Progenitor cell of endocrine pancreas (in vitro differentiated cells): ENCODE results near the gene PRTFDC1. TPM values are rescaled to one million over a fixed set of nuclear protein-coding genes. Genes with fewer than 3 reads are reported as not detected.

ENCODE experiments used
- DNase-seq: peaks from one replicate; pipeline ENCODE4 v3.0.0; 2021; ENCODE audit warnings: low spot score; ENCODE audit not compliant: unreplicated experiment
- H3K27ac Mint-ChIP-seq: 2 replicates; pipeline ENCODE4 v1.8.0; 2021; ENCODE audit warnings: mild to moderate bottlenecking, moderate library complexity, mixed read lengths
- H3K27me3 Mint-ChIP-seq: 2 replicates; pipeline ENCODE4 v1.8.0; 2021; ENCODE audit warnings: mixed read lengths
- H3K36me3 Mint-ChIP-seq: 2 replicates; pipeline ENCODE4 v1.8.0; 2022; ENCODE audit warnings: mixed read lengths; ENCODE audit not compliant: insufficient read depth
- H3K4me1 Mint-ChIP-seq: 2 replicates; pipeline ENCODE4 v1.8.0; 2021; ENCODE audit warnings: low read depth, mixed read lengths
- H3K4me3 Mint-ChIP-seq: 2 replicates; pipeline ENCODE4 v1.8.0; 2021; ENCODE audit warnings: low read depth, mild to moderate bottlenecking, moderate library complexity, mixed read lengths
- H3K9me3 Mint-ChIP-seq: 2 replicates; pipeline ENCODE4 v1.8.0; 2021; ENCODE audit warnings: low read depth, mixed read lengths
- long read RNA-seq: library from polyadenylated mRNA; unstranded; transcript quantifications from one replicate; pipeline ENCODE4 v2.0.0, GENCODE V29; 2020
- total RNA-seq: library from RNA; stranded (reverse); gene quantifications from 2 replicates; pipeline ENCODE4 v1.2.1, GENCODE V29; 2021
- TF ChIP-seq, protein P1 (sequence below): fragments of 200-600 bp; sonication (generic); IDR thresholded peaks from one replicate; pipeline ENCODE4 v1.5.0; 2021; ENCODE audit warnings: antibody characterized with exemption, mild to moderate bottlenecking; ENCODE audit not compliant: unreplicated experiment

PRTFDC1 gene, protein sequence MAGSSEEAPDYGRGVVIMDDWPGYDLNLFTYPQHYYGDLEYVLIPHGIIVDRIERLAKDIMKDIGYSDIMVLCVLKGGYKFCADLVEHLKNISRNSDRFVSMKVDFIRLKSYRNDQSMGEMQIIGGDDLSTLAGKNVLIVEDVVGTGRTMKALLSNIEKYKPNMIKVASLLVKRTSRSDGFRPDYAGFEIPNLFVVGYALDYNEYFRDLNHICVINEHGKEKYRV
- 35.4 and 39.4 TPM in 2 replicates for total RNA-seq
- long read RNA-seq, transcript PRTFDC1-201 (9 exons, 1,944 nt): major isoform, 5 of 28 reads
- long read RNA-seq, partial matches to known transcripts: 5 of 28 reads
- long read RNA-seq, other reads (novel, unspliced or antisense): 16 of 28 reads

DNA sequence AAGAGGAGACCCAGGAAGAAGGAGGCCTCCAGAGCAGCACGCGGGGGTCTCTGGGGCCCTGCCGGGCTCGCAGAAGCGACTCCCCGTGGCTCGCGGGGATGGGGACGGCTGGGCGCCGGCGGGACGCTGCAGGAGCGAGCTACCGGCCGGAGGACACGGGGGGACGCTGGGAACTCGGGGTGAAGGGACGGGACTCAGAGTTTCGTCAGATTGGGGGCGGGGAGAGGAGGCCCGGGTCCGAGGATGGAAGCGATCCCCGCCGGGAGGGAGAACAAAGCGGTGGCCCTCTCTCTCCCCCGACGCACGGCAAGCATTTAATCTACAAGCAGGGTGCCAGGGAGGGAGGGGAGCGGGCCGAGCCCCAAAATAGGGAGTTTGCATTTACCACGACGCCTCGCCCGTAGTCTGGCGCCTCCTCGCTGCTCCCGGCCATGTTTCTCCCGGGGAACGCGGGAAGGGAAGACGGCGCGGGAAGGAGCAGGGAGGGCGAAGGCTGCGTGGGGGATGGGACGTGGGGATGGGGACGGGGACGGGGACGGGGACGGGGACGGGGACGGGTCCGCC is at the start of gene PRTFDC1:
Gene PRTFDC1 (minus strand): TSS at position 464 of the 564 bp plus-strand sequence. CDS start 31 bp downstream, at position 433.
- H3K27ac Mint-ChIP-seq: peak within 1 kb of the TSS; percentile 92
- no peaks in the 10 kb centered on the region for H3K36me3 Mint-ChIP-seq
- TF ChIP-seq, protein P1, sequence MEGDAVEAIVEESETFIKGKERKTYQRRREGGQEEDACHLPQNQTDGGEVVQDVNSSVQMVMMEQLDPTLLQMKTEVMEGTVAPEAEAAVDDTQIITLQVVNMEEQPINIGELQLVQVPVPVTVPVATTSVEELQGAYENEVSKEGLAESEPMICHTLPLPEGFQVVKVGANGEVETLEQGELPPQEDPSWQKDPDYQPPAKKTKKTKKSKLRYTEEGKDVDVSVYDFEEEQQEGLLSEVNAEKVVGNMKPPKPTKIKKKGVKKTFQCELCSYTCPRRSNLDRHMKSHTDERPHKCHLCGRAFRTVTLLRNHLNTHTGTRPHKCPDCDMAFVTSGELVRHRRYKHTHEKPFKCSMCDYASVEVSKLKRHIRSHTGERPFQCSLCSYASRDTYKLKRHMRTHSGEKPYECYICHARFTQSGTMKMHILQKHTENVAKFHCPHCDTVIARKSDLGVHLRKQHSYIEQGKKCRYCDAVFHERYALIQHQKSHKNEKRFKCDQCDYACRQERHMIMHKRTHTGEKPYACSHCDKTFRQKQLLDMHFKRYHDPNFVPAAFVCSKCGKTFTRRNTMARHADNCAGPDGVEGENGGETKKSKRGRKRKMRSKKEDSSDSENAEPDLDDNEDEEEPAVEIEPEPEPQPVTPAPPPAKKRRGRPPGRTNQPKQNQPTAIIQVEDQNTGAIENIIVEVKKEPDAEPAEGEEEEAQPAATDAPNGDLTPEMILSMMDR: no peak
- H3K9me3 Mint-ChIP-seq: no peaks in the 10 kb centered on the region
- H3K4me1 Mint-ChIP-seq: peaks cover 18% of the 10 kb centered on the region
- DNase-seq: no peak
- peak within 1 kb of the TSS; percentile 86 for H3K4me3 Mint-ChIP-seq
- H3K27me3 Mint-ChIP-seq: no peaks in the 10 kb centered on the region

GRCh38 chr10:24998044-24998443 is 45.6 kb upstream of the PRTFDC1 start:
- Mint-ChIP-seq H3K9me3 (peaks cover 21% of the 10 kb centered on the region), H3K27ac (no peak overlapping the region), H3K27me3 (peaks cover 4% of the 10 kb centered on the region), H3K4me3 (no peak overlapping the region), H3K4me1 (peaks cover 1% of the 10 kb centered on the region), H3K36me3 (no peaks in the 10 kb centered on the region)
- TF ChIP-seq, protein P1: no peak
- DNase-seq: no peak

- H3K9me3 Mint-ChIP-seq: peaks cover 5% of the 10 kb centered on the region
- H3K27ac Mint-ChIP-seq: no peak overlapping the region
- peaks cover 2% of the 10 kb centered on the region for H3K27me3 Mint-ChIP-seq
- H3K36me3 Mint-ChIP-seq: no peaks in the 10 kb centered on the region
- TF ChIP-seq, protein P1: no peak
- peaks cover 1% of the 10 kb centered on the region for H3K4me1 Mint-ChIP-seq
- no peak overlapping the region for H3K4me3 Mint-ChIP-seq
- no peak for DNase-seq
These were observed 42.7 kb upstream of the PRTFDC1 start for GRCh38 chr10:24995072-24995471.

- Mint-ChIP-seq H3K36me3 (no peaks in the 10 kb centered on the region), H3K4me3 (no peak overlapping the region), H3K27ac (no peak overlapping the region), H3K4me1 (peaks cover 1% of the 10 kb centered on the region), H3K27me3 (peaks cover 2% of the 10 kb centered on the region), H3K9me3 (no peaks in the 10 kb centered on the region)
- DNase-seq: no peak
- TF ChIP-seq, protein P1: no peak
These were observed 41.0 kb upstream of the PRTFDC1 start for GRCh38 chr10:24993237-24993958.

GRCh38 chr10:24992512-24993133 is 40.2 kb upstream of the PRTFDC1 start:
- DNase-seq: no peak
- Mint-ChIP-seq H3K27ac (no peak overlapping the region), H3K36me3 (no peaks in the 10 kb centered on the region), H3K9me3 (no peaks in the 10 kb centered on the region), H3K4me1 (peaks cover 1% of the 10 kb centered on the region), H3K4me3 (no peak overlapping the region), H3K27me3 (peaks cover 2% of the 10 kb centered on the region)
- TF ChIP-seq, protein P1: no peak
